HG02884 (cell line): Measurements from ENCODE around the gene BRWD1.
"Not testable (repeated sequence)": the region's sequence is repeated elsewhere in the genome, so short reads cannot be mapped to it uniquely, and the experiment has no call there.

Experiments used
- ATAC-seq: cut with Tn5 transposase; IDR thresholded peaks from one replicate; pipeline ENCODE4 v1.9.1; 2021; ENCODE audit warnings: mild to moderate bottlenecking, moderate library complexity; ENCODE audit not compliant: unreplicated experiment

BRWD1 gene

DNA sequence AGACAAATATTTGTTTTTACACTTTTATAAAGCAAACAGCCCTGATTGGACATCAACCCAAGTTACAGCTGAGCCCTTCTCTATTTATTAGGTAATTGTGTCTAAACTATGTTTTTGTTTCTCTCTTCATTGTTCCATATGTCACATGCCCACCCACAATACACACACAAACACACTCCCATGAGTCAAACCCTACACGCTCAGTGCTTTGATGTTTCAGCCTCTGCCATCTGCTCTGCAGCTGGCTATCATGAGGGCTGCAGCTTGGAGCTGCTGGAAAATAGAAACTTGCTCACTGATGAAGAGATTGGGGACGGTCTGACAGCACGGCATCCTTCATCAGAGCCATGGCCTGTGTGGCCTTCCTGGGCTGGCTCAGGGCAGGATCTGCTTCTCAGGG is 171.9 kb downstream of the BRWD1 start:
- no peak for ATAC-seq

DNA sequence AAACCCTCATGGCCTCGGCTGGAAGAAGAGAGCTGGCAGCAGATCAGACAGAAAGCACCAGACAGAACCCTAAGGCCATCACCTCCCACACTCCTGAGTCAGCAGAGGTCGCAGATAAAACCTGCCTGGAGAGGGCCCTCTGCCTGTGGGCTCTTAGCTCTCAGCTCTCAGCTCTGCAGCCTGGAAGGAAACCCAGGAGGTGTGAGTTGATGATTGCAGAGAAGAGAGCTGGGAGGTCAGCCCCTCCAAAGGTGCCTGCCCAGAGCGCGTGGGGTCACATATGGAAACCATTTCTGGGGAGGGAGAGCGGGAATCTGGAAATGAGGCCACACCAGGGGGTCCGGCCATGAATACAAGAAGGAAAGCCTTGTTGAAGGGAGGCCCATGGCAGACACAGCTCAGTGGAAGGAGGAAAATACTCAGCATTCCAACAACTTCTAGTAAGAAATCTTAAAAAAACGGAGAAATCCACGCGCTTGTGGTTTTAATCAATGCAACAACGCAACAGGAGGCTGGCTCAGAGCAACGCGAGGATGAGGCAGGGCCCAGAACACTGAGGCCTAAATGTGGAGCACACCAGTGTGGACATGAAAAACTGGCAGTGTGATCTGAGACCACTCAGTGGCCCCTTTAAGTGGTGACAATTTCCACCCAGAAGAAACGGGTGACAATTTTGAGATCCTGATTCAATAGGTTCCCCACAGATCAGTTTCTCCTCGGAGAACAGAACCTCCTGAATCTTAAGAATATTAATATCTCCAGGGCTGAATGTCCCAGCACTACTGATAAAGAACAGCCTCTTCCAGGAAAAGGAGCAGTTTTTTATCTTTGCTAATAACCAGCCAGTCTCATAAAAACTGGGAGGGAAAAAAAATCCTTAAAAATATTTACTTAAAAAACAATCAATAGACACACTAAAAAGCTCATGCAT is 175.9 kb downstream of the BRWD1 start:
- no peak for ATAC-seq

DNA sequence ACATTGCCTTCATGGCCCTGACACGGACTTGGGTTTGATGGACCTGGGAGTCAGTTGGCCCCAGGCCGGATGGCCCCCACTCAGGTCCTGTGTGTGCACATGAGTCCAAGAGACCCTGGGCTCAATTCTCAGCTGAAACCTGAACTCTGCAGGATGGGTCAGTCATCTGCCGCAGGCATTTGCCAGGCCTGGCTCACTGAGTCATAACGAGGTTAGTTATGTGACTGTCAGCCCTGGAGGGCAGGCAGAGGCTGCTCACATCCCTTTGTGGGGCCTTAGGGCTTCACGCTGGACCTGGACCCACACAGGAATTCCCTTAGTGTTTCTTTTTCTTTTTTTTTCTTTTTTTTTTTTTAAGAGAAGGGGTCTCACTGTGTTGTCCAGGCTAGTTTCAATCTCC is 176.7 kb downstream of the BRWD1 start:
- no peak for ATAC-seq

- ATAC-seq: not testable (repeated sequence)
Measured at GRCh38 chr21:39136138-39136537, 177.3 kb downstream of the BRWD1 start.

DNA sequence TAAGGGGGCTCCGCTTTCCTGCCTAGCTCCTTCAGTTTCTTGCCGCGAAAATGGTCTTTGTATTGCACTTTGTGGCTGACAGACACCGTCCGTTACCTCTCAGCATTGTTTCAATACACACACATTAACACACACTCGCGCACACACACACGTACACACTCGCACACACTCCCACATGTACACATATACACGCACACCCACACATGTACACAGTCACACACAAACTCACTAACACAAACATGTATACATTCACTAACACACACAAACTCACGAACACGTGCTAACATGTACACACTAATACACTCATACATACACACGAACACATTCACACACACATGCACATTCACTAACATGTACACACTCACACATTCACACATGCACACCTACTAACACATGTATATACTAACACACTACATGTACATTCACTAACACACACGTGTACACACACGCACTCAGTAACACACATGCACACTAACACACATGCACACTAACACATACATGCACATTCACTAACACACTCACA is 179.1 kb downstream of the BRWD1 start:
- no peak for ATAC-seq
